ENCODE data around the gene KIF21B.

DNA sequence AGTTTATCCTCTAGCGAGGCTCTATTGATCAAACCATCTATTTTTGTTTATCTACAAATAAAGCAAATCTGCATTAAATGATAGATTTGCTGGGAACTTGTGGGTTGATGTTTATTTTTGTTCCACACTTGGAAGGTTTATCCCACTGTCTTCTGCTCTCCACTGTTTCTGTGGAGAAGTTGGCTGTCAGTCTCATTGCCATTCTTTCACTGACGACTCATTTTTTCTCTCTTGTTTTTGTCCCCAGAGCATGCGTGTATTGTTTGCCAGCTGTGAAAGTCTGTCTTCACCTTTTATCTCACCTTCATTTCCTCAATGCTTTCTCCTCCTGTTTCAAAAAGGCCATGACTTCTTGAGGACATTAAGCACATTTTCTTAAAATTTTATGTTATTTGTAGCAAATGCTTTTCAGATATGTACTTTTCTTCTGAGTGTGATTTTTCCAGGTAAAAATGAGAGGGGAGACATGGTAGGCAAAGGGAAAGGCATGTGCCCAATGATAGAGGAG is 76.4 kb downstream of the KIF21B start:
- TF ChIP-seq, protein P1, sequence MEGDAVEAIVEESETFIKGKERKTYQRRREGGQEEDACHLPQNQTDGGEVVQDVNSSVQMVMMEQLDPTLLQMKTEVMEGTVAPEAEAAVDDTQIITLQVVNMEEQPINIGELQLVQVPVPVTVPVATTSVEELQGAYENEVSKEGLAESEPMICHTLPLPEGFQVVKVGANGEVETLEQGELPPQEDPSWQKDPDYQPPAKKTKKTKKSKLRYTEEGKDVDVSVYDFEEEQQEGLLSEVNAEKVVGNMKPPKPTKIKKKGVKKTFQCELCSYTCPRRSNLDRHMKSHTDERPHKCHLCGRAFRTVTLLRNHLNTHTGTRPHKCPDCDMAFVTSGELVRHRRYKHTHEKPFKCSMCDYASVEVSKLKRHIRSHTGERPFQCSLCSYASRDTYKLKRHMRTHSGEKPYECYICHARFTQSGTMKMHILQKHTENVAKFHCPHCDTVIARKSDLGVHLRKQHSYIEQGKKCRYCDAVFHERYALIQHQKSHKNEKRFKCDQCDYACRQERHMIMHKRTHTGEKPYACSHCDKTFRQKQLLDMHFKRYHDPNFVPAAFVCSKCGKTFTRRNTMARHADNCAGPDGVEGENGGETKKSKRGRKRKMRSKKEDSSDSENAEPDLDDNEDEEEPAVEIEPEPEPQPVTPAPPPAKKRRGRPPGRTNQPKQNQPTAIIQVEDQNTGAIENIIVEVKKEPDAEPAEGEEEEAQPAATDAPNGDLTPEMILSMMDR (IDR thresholded peaks at IDR 0.05; ENCODE audit: insufficient read depth, low read length): no peak
- TF ChIP-seq POLR2AphosphoS5 (IDR thresholded peaks at IDR 0.05; ENCODE audit: low read depth): no peak
- TF ChIP-seq, protein P2, sequence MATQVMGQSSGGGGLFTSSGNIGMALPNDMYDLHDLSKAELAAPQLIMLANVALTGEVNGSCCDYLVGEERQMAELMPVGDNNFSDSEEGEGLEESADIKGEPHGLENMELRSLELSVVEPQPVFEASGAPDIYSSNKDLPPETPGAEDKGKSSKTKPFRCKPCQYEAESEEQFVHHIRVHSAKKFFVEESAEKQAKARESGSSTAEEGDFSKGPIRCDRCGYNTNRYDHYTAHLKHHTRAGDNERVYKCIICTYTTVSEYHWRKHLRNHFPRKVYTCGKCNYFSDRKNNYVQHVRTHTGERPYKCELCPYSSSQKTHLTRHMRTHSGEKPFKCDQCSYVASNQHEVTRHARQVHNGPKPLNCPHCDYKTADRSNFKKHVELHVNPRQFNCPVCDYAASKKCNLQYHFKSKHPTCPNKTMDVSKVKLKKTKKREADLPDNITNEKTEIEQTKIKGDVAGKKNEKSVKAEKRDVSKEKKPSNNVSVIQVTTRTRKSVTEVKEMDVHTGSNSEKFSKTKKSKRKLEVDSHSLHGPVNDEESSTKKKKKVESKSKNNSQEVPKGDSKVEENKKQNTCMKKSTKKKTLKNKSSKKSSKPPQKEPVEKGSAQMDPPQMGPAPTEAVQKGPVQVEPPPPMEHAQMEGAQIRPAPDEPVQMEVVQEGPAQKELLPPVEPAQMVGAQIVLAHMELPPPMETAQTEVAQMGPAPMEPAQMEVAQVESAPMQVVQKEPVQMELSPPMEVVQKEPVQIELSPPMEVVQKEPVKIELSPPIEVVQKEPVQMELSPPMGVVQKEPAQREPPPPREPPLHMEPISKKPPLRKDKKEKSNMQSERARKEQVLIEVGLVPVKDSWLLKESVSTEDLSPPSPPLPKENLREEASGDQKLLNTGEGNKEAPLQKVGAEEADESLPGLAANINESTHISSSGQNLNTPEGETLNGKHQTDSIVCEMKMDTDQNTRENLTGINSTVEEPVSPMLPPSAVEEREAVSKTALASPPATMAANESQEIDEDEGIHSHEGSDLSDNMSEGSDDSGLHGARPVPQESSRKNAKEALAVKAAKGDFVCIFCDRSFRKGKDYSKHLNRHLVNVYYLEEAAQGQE (IDR thresholded peaks at IDR 0.05; ENCODE audit: insufficient replicate concordance, low read depth): no peak

All from HL-60 (cell line).